LNCaP clone FGC (cell line): ENCODE results near the gene RNF208.
"Not testable (repeated sequence)": the region's sequence is repeated elsewhere in the genome, so short reads cannot be mapped to it uniquely, and the experiment has no call there.

ENCODE experiments used
- DNase-seq: peaks from one replicate; pipeline ENCODE4 v3.0.0-alpha.2; 2011; ENCODE audit warnings: low read depth
- H3K4me3 ChIP-seq: 2 replicates; pipeline ENCODE4 v1.5.1; 2011; ENCODE audit warnings: mild to moderate bottlenecking, low read depth, low read length, control low read depth
- CTCF ChIP-seq: IDR thresholded peaks from 2 replicates; pipeline ENCODE4 v1.5.1; 2012; ENCODE audit warnings: mild to moderate bottlenecking; ENCODE audit not compliant: control insufficient read depth, insufficient read depth; ENCODE audit errors: extremely low read depth

RNF208 gene

DNA sequence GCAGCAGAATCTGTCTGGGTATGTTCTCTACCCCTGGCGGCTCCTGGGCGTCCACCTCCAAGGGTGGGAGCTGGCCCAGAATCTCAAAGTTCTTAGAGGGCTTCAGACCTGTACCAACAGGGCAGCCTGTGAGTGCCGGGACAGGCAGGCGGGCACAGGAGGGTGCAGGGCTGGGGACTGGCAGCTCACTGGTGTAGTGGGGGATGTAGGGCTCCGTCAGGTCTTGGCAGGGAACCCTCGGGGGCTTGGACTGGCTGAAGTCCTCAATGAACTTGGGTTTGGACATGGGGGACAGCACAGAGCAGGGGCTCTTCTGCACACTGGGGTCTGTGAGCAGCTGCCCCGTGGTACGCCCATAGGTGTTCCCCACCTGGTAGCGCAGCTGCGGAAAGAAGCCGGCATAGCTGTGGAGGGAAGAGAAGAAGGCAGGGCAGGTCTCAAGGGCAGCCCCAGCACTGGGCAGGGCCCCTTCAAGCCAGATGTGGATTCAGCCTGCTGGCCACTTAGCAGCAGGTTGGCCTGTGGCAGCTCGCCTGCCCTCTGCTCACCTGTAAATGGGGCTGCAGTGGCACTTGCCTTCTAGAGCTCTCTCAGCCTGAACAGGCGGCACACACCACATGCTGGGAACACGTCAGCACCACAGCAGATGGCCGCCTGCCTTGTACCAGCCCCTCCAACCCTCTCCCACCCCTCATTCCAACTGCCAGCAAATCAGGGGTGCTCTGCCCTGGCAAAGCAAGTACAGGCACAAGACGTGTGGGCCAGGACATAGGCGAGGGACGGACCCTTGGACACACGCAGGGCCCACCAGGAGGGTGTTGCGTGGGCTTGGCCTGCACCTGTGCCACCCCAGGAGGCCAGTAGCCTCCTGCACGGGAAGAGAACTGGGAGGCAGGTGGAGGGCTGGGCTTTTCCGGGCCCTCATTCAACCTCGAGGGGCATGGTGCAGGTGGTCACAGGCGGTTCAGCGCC, 23.7 kb upstream of the RNF208 start:
- no peak for TF ChIP-seq CTCF
- H3K4me3 ChIP-seq: no peak overlapping the region
- no peak for DNase-seq

GRCh38 chr9:137244486-137245449, 22.7 kb upstream of the RNF208 start:
- no peak overlapping the region for H3K4me3 ChIP-seq
- TF ChIP-seq CTCF: no peak
- DNase-seq: no peak

DNA sequence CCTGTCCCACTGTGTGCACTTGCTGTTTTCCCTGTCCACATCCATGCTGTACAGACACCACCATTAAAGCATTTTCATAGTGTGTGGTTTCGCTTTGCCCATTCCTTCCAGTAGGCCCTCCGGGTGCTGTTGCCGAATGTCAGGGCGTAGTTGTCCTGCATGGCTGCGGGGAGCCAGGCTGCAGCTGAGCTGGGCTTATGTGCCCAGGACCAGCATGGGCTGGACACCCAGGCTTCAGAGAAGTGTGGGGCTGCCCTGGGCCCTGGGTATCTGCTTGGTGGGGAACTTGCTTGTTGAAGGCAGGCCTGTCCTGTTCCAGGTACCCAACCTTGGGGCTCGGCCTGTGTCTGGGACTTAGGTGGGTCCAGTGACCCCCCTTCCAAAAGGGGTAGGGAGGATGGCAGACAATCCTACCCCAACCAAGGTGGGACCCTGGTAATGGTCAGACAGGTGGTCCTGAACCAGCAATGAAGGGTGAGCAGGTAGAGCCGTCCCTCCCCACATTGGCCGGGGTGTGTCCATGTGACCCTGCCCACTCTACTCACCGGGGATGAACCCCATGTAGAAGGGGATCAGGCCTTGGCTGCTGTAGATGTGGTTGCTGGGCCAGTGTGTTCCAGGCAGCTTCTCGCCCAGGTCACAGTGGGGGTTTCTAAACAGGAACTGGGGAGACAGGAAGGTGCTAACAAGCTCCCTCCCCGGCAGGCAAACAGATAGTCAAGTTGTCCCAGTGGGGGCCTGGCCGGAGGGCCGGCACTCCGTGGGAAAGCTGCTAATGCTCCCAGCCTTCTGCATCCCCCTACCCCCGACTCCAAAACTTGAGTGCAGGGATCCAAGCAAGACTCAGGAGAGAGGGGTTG, 21.8 kb upstream of the RNF208 start:
- TF ChIP-seq CTCF: no peak
- no peak overlapping the region for H3K4me3 ChIP-seq
- DNase-seq: no peak

- H3K4me3 ChIP-seq, DNase-seq: not testable (repeated sequence)
Measured at GRCh38 chr9:137243266-137243625, 21.2 kb upstream of the RNF208 start.

DNA sequence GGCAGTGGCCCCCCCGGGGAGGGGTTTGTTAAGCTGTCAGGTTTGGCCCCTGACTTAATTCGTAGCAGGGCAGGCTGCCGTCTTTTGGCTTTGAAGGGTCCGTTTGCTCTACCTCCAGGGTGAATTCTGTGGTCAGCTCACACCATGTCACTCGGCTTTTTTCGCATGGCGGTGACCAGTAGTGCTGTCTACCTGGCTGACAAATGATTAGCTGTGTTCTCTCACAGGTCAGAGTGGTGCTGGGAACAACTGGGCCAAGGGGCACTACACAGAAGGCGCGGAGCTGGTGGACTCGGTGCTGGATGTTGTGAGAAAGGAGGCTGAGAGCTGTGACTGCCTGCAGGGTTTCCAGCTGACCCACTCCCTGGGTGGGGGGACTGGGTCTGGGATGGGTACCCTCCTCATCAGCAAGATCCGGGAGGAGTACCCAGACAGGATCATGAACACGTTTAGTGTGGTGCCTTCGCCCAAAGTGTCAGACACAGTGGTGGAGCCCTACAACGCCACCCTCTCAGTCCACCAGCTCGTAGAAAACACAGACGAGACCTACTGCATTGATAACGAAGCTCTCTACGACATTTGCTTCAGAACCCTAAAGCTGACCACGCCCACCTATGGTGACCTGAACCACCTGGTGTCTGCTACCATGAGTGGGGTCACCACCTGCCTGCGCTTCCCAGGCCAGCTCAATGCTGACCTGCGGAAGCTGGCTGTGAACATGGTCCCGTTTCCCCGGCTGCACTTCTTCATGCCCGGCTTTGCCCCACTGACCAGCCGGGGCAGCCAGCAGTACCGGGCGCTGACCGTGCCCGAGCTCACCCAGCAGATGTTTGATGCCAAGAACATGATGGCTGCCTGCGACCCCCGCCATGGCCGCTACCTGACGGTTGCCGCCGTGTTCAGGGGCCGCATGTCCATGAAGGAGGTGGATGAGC, 20.5 kb upstream of the RNF208 start:
- DNase-seq: no peak
- no peak for TF ChIP-seq CTCF
- peak overlapping the region; percentile 92 for H3K4me3 ChIP-seq

- H3K4me3 ChIP-seq: peak overlapping the region; percentile 92
- TF ChIP-seq CTCF: no peak
- DNase-seq: no peak
Measured at GRCh38 chr9:137241490-137242268, 19.6 kb upstream of the RNF208 start.
